CD4-positive, alpha-beta T cell treated with Interferon alpha-2 for 1 hour (primary cell): Measurements from ENCODE around the gene RMI1.
"Not testable (repeated sequence)": the region's sequence is repeated elsewhere in the genome, so short reads cannot be mapped to it uniquely, and the experiment has no call there.

ENCODE experiments used
- DNase-seq, 2 donors: peaks; one replicate each; pipeline ENCODE4 v3.0.0-alpha.2; 2020 to 2022

The RMI1 gene

GRCh38 chr9:84024041-84024575 is 43.5 kb downstream of the RMI1 start:
- DNase-seq = no peak

GRCh38 chr9:84027201-84027600 is 46.6 kb downstream of the RMI1 start:
- no peak for DNase-seq

GRCh38 chr9:84031534-84031933 is 50.9 kb downstream of the RMI1 start:
- no peak for DNase-seq

GRCh38 chr9:84041857-84042256 is 61.3 kb downstream of the RMI1 start:
- not testable (repeated sequence) for DNase-seq

GRCh38 chr9:84045481-84046097 is 65.0 kb downstream of the RMI1 start:
- no peak for DNase-seq
